Measurements from ENCODE around the gene TMEM98. TPM values are rescaled to one million over a fixed set of nuclear protein-coding genes. Genes with fewer than 3 reads are reported as not detected.

The TMEM98 gene
- total and polyA plus RNA-seq, 10 donors, result 5.4 to 41.1 (median 14.5) TPM

- no peak overlapping the region for H3K4me3 ChIP-seq
- peaks cover 0 to 13% (median 0%) of the 10 kb centered on the region in 7 donors for H3K27me3 ChIP-seq (replicated peaks in 1 of 7)
- no peaks in the 10 kb centered on the region for H3K36me3 ChIP-seq
- no peak overlapping the region for H3K27ac ChIP-seq
- H3K4me1 ChIP-seq, result no peaks in the 10 kb centered on the region
- TF ChIP-seq POLR2A (IDR thresholded peaks at IDR 0.05), result no peak
- no peak for TF ChIP-seq POLR2AphosphoS5 (IDR thresholded peaks at IDR 0.05)
- TF ChIP-seq CTCF (IDR thresholded peaks at IDR 0.05 in 8 of 11, conservative IDR thresholded peaks at IDR 0.05 in 3 of 11), result no peak
- intact Hi-C loops (cut with DNase I; ENCODE audit: low total_unique reads), result no loop called here
- no peak for DNase-seq
- no peaks in the 10 kb centered on the region for H3K9me3 ChIP-seq
- WGBS, 5 donors, result 85 to 96% (median 88%) methylated on average over 1 of the region's 1 CpG
Observed at GRCh38 chr17:32955155-32955554, 27.2 kb downstream of the TMEM98 start.

- no peak for TF ChIP-seq CTCF (IDR thresholded peaks at IDR 0.05 in 8 of 11, conservative IDR thresholded peaks at IDR 0.05 in 3 of 11)
- TF ChIP-seq POLR2A (IDR thresholded peaks at IDR 0.05), result no peak
- no peak for TF ChIP-seq POLR2AphosphoS5 (IDR thresholded peaks at IDR 0.05)
- intact Hi-C loops (cut with DNase I; ENCODE audit: low total_unique reads), result no loop called here
- no peak overlapping the region for H3K27ac ChIP-seq
- H3K4me1 ChIP-seq, result no peaks in the 10 kb centered on the region
- H3K4me3 ChIP-seq, result no peak overlapping the region
- DNase-seq, result no peak
- 62 to 71% (median 70%) methylated on average over 5 of the region's 5 CpGs for WGBS, 5 donors
- no peaks in the 10 kb centered on the region for H3K9me3 ChIP-seq
- H3K27me3 ChIP-seq (replicated peaks in 1 of 7), result peaks cover 0 to 13% (median 0%) of the 10 kb centered on the region in 7 donors
- H3K36me3 ChIP-seq, result no peaks in the 10 kb centered on the region
Observed at GRCh38 chr17:32956240-32956970, 28.5 kb downstream of the TMEM98 start.

- H3K9me3 ChIP-seq, result no peaks in the 10 kb centered on the region
- intact Hi-C loops (cut with DNase I; ENCODE audit: low total_unique reads), result no loop called here
- H3K36me3 ChIP-seq, result no peaks in the 10 kb centered on the region
- no peak overlapping the region for H3K4me3 ChIP-seq
- WGBS, 5 donors, result 31 to 46% (median 43%) methylated on average over 2 of the region's 2 CpGs
- DNase-seq, result no peak
- peaks cover 0 to 23% (median 0%) of the 10 kb centered on the region in 7 donors for H3K27me3 ChIP-seq (replicated peaks in 1 of 7)
- no peaks in the 10 kb centered on the region for H3K4me1 ChIP-seq
- TF ChIP-seq CTCF (IDR thresholded peaks at IDR 0.05 in 8 of 11, conservative IDR thresholded peaks at IDR 0.05 in 3 of 11), result no peak
- TF ChIP-seq POLR2A (IDR thresholded peaks at IDR 0.05), result no peak
- no peak for TF ChIP-seq POLR2AphosphoS5 (IDR thresholded peaks at IDR 0.05)
- no peak overlapping the region for H3K27ac ChIP-seq
Observed at GRCh38 chr17:32958418-32958817, 30.5 kb downstream of the TMEM98 start.

GRCh38 chr17:32960815-32961214 lies 32.9 kb downstream of the TMEM98 start:
- WGBS, 5 donors, result 83 to 91% (median 88%) methylated on average over 1 to 2 of the region's 2 CpGs
- H3K27me3 ChIP-seq (replicated peaks in 1 of 7), result peaks cover 0 to 29% (median 0%) of the 10 kb centered on the region in 7 donors
- H3K27ac ChIP-seq, result no peak overlapping the region
- H3K4me3 ChIP-seq, result no peak overlapping the region
- no peak for TF ChIP-seq POLR2A (IDR thresholded peaks at IDR 0.05)
- no peak for TF ChIP-seq CTCF (IDR thresholded peaks at IDR 0.05 in 8 of 11, conservative IDR thresholded peaks at IDR 0.05 in 3 of 11)
- H3K9me3 ChIP-seq, result no peaks in the 10 kb centered on the region
- no peak for DNase-seq
- no peaks in the 10 kb centered on the region for H3K4me1 ChIP-seq
- no peaks in the 10 kb centered on the region for H3K36me3 ChIP-seq
- intact Hi-C loops (cut with DNase I; ENCODE audit: low total_unique reads), result no loop called here

Measured in spleen (tissue), 11 donors.